ENCODE measurements around the gene TBKBP1.
A peak's percentile ranks its signal among the peaks of the same experiment; 100 is the strongest.
"Not testable (repeated sequence)": the region's sequence is repeated elsewhere in the genome, so short reads cannot be mapped to it uniquely, and the experiment has no call there.

The TBKBP1 gene

DNA sequence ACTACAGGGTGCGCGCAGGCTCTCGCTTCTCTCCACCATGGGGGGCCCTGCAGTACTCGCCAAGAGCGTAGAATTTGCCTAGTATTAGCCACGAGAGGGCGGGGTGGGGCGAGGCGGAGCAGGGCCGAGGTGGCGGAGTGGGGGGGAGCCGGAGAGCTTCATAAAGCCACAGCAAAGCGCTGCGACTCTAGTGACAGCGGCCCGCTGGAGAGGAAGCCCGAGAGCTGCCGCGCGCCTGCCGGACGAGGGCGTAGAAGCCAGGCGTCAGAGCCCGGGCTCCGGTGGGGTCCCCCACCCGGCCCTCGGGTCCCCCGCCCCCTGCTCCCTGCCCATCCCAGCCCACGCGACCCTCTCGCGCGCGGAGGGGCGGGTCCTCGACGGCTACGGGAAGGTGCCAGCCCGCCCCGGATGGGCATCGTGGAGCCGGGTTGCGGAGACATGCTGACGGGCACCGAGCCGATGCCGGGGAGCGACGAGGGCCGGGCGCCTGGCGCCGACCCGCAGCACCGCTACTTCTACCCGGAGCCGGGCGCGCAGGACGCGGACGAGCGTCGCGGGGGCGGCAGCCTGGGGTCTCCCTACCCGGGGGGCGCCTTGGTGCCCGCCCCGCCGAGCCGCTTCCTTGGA is 39.2 kb downstream of the TBKBP1 start, which contains the start of gene TBX21:
Gene TBX21, plus strand, starts transcription at position 190 of the 627 bp plus-strand sequence. Its CDS starts 219 bp downstream, at position 409.
- no peak for DNase-seq

DNA sequence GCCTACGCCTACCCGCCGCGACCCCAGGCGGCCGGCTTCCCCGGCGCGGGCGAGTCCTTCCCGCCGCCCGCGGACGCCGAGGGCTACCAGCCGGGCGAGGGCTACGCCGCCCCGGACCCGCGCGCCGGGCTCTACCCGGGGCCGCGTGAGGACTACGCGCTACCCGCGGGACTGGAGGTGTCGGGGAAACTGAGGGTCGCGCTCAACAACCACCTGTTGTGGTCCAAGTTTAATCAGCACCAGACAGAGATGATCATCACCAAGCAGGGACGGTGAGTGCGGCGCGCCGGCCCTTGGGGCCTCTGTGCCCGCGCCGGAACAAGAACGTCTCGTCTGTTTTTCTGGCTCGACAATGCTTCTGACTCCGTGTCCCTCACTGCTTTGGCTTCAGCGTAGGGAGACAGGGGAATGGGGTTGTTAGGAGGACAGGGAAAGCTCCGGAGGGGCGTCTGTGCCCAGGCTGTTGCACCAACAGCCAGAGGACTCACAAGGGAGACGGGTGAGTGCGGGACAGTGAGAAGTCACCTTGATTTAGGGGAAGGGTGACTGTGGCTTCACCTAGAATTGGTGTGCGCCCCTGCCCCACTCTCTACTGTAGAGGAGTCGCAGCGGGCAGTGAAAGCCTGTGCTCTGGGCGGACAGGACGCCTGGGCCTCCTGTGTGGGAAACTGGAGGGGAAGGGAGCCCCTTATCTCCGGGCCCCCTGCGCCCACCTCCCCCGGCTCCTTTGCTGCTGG is 39.9 kb downstream of the TBKBP1 start:
- DNase-seq: no peak

DNA sequence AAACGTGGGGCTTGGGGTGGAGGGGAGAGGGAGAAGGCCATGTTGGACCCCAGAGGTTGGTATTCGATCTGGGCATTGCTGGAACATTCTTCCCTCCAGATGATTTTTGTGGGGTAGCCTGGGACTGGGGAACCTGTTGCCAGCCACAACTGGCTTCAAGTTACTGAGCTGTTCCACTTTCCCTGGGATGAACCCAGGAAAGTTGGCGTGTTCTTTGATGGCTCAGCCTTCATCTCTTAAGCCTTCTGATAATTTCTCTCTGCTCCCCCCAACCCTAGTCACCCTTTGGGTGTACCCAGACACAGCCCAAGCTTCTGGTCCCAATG is 41.1 kb downstream of the TBKBP1 start:
- DNase-seq: no peak

DNA sequence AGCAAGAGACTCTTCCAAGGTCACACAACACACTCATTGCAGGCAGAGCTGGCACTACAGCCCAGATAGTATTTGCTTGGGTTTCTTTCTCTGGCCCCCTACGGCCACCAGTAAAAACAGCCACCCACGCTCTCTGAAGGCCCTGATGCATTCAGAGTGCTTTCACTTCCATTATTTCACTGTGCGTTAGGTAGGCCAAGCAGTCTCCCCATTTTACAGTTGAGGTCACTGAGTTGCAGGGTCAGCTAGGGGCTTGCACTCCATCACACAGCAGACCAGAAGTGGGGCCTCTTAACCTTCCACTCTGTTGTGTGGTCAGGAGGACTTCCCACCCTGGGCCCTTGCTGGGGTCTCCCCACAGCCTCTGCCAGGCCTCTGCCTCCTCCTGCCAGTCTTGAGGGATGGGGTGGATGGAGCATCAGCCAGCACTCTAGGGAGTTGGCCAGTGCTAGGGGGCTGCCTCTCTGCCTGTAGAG is 41.6 kb downstream of the TBKBP1 start:
- DNase-seq: no peak

DNA sequence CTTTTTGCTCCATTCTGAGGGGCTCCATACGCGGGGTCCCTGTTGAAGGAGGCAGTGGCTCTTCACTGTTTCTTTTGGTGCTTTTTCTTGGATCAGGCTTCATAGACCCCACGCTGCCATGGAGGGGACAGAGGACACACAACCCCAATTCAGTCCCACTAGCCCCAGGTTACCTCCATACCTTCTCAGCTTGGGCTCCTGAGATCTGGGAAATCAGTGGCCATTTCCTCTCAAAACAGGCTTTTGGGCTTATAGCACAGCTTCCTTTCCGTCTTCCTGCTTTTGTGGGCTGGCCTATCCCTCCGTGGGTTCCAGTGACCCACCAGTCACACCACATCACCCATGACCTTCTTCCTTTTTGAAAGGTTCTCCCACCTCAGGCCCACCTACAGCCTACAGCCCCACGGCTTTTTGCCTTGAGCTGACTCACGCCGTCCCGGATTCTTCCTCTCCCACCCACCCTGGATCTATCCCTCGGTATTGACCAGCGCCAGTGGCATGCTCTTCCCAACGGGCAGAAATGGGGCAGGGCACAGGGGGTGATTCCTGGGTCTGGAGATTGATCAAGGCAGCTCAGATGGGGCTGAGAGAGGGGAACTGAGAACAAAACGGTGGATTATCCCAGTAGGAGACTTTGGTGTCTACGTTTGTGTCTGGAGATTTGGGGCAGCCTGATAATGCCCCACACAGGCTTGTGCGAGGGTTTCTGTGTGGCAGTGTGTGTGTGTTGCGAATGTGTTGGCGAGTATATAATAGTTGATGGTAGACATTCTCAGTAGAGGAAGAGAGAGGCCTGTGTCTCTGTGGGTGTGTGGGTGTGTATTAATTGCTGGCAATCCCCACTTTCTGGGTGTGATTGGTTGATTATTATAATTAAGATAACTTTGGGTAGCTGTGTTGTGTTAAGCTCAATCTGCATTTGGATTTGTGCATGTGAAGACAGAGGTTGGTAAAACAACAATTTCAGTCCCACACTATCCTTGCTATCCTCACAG is 42.8 kb downstream of the TBKBP1 start:
- no peak for DNase-seq

DNA sequence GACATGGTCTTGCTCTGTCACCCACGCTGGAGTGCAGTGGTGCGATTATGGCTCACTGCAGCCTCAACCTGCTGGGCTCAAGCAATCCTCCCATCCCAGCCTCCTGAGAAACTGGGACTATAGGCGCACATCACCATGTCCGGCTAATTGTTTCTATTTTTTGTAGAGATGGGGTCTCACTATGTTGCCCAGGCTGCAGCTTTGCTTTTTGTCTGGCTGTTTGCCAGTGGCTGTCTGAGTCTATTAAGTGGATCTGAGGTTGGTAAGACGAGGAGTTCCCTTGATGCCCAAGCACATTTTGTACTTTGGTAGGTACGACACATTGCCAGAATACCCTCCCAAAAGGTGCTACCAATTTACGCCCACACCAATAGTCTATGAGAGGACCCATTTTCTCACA is 44.2 kb downstream of the TBKBP1 start:
- DNase-seq: no peak

DNA sequence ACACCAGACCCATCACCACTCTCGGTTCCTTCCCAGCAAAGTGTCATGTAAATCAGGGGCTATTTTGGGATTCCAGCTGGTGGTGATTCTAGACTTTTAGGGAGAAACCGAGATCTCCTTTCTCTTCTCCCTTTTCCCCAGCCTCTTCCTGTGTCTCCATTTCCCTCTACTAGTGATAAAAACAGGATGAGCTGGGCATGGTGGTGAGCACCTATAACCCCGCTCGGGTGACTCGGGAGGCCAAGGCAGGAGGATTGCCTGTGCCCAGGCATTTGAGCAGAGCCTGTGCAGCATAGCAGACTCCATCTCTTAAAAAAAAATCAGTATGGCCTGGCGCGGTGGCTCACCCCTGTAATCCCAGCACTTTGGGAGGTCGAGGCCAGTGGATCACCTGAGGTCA is 45.2 kb downstream of the TBKBP1 start:
- DNase-seq: no peak

DNA sequence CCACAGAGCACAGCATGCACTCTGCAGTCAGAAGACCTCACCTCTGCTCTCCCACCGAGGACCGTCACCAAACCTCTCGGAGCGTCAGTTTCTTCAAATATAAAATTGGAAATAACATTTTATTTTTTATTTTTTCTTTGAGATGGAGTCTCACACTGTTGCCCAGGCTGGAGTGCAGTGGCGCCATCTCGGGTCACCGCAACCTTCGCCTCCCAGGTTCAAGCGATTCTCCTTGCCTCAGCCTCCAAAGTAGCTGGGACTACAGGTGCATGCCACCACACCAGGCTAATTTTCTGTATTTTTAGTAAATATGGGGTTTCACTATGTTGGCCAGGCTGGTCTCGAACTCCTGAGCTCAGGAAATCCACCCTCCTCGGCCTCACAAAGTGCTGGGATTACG is 46.0 kb downstream of the TBKBP1 start:
- DNase-seq: not testable (repeated sequence)

DNA sequence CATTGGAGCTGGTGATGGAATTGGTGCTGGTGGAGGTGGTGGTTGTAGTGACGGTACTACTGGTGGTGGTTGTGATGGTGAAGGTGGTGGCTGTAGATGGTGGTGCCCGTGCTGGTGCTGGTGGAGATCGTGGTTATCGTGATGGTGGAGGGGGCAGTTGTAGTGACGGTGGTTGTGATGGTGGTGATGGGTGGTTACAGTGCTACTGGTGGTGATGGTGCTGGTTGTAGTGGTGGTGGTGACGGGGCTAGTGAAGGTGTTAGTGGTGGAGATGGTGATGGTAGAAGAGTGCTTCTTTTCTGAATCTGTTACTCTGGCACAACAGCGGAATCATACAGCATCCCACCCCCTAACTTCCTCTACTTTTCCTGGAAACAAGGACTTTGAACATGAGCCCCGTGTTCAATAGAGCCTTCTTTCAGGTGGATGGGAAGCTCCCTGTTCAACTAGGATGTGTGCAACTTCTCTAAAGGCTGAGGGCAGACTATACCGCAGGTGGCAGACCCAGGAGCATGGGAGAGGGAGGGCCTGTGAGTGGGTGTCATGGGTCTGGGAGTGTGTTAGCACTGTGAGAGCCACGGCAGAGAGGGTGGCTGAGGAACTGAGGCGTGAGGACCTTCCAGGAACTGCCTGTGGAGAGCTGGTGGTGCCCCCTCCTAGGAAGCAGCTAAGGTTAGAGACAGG is 47.3 kb downstream of the TBKBP1 start:
- DNase-seq: no peak

DNA sequence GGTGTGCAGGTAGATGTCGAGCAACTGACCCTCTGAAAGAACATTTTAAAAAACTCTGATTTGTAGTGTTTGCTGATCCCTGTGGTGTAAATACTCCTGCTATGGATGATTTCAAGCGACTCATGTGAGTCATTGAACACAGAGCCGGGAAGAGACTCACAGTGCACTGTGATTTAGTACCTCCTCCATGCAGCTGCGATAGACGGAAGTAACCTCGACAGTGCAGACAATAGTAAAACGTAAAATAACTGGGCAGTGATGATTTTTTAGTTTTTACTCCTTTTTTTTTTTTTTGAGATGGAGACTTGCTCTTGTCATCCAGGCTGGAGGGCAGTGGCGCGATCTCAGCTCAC is 47.8 kb downstream of the TBKBP1 start:
- DNase-seq: peak in 1 of 2 experiments; percentile 14

DNA sequence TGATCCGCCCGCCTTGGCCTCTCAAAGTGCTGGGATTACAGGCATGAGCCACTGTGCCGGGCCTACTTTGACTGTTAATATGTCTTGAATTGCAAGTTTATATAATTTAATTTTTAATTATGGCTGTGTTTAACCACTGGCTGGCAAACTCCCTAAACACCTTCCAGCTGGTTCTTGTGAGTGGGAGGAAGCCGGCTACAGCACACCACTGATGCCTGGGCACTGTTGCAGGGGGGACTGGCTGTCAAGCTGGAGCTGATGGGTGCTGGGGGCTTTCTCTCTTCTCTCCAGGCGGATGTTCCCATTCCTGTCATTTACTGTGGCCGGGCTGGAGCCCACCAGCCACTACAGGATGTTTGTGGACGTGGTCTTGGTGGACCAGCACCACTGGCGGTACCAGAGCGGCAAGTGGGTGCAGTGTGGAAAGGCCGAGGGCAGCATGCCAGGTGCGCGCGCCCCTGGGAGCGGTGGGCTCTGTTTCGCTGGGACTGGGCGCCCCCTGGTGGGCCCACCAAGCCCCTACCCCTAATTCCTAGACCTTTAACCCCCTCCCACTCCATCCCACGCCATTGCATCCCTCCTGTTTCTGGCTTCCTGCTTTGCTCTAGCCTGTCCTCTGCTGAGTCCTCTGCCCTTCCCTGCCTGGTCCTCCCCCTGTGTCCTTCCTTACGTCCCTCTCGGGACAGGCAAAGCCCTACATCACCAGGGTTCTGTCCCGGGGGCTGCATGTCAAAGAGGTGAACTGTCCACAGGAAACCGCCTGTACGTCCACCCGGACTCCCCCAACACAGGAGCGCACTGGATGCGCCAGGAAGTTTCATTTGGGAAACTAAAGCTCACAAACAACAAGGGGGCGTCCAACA is 48.6 kb downstream of the TBKBP1 start:
- peak; percentile 43 to 50 for DNase-seq

DNA sequence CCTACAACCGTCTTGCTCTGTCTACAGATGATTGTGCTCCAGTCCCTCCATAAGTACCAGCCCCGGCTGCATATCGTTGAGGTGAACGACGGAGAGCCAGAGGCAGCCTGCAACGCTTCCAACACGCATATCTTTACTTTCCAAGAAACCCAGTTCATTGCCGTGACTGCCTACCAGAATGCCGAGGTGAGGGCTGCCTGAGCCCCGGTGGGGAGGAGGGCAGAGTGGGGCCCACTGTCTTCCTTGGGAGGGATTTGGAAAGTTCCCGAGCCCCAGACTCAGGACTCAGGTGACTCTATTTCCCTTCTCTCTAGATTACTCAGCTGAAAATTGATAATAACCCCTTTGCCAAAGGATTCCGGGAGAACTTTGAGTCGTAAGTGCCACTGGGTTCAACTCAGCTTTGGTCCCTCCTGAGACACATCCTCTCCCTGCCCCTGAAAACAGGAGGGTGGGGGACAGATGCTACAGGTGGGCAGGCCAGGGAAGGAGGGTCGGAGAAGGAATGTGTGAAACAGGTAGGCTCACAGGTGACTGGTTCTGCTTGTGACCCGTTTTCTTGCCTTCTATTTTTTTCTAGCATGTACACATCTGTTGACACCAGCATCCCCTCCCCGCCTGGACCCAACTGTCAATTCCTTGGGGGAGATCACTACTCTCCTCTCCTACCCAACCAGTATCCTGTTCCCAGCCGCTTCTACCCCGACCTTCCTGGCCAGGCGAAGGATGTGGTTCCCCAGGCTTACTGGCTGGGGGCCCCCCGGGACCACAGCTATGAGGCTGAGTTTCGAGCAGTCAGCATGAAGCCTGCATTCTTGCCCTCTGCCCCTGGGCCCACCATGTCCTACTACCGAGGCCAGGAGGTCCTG is 50.4 kb downstream of the TBKBP1 start:
- no peak for DNase-seq

DNA sequence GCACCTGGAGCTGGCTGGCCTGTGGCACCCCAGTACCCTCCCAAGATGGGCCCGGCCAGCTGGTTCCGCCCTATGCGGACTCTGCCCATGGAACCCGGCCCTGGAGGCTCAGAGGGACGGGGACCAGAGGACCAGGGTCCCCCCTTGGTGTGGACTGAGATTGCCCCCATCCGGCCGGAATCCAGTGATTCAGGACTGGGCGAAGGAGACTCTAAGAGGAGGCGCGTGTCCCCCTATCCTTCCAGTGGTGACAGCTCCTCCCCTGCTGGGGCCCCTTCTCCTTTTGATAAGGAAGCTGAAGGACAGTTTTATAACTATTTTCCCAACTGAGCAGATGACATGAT is 51.0 kb downstream of the TBKBP1 start:
- no peak for DNase-seq

DNA sequence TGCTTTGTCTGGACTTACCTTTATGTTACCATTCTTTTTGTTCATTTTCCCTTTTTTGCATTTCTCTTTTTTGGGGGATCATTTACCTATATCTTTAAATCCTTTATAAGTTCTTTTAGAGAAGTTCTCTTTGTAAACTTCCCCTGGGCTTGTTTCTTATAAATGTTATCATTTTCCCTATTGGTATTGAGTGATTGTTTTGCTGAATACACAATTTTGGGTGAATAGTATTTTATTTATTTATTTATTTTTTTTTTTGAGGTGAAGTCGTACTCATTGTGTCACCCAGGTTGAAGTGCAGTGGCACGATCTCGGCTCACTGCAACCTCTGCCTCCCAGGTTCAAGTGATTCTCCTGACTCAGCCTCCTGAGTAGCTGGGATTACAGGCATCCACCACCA is 57.5 kb downstream of the TBKBP1 start:
- no peak for DNase-seq

DNA sequence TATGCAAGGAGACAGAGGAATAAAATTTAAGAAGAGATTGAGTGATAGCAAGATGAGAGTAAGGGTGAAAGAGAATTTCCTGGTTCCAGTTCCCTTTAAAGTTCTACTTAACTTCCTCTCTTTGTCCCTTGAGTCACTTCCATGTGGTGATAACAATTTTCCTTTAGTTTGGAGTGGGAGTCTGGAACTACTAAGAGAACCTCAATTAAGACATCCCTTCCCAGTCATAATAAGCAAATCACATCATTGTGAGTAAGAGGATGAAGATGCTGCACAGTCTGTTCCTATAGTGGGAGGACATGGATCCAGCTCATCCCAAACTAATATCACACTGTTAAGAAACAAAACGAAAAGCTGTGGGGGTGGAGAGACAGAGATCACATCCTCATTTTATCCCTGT is 63.4 kb downstream of the TBKBP1 start:
- no peak for DNase-seq

DNA sequence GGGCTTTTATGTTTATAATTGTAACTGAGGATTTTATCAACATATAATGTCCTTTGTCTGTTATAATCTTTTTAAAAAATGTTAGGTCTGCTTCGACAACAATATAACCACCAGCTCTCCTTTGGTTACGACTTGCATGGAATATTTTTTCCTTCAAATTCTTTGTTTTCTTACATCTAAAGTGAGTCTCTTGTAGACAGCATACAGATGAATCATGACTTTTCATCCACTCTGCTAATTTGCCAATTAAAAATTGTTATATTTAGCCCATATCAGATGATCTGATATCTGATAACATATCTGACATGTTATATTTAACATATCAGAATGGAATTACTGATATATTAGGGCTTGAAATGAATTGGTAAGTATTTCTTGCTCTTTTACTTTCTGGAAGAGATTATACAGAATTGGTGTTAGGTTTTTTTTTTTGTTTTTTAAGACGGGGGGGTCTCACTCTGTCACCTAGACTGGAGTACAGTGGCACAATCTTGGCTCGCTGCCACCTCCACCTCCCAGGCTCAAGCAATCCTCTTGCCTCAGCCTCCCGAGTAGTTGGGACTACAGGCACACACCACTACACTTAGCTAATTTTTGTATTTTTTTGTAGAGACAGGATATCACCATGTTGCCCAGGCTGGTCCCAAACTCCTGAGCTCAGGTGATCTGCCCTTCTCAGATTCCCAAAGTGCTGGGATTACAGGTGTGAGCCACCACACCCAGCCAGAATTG is 66.6 kb downstream of the TBKBP1 start:
- DNase-seq: no peak
